ENCODE results near the gene LRIG3.
A peak's percentile ranks its signal among the peaks of the same experiment; 100 is the strongest.
"Not testable (repeated sequence)": the region's sequence is repeated elsewhere in the genome, so short reads cannot be mapped to it uniquely, and the experiment has no call there.

The LRIG3 gene

DNA sequence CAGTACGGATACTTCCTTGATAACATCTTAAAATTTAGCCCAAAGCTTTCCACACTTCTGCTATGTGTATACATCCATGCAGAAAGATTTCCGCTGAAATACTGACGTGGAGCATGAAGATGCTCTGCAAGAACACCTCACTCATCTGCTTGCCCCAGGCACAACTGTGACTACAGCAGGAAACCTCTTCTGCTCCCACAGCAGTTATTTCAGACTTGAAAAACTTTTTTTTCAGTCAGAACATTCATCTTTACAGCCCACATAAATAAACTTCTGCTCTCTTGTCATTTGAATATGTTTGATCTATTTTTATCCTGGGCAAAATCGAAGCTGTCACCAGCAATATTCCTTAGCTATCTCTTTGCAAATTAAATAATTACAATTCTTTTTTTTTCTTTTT lies 6.8 kb upstream of the LRIG3 start:
- DNase-seq = no peak

DNA sequence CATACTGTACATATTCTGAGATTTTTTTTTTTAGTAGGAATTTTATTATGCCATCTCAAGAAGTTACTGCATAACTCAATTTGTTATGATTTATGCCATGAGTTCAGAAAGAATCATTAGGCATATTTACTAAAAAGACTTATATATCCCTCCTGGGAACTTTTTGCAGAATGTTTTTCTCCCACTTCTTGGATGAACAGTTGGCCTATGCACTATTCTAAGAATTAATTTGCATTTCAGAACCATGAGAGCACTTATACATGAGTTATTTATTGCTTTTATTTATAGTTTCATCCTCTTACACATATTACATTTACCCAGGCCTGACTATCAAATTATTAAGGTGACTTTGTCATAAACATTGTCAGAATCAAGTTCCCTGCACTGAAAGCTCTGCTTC lies 6.3 kb upstream of the LRIG3 start:
- no peak for DNase-seq

DNA sequence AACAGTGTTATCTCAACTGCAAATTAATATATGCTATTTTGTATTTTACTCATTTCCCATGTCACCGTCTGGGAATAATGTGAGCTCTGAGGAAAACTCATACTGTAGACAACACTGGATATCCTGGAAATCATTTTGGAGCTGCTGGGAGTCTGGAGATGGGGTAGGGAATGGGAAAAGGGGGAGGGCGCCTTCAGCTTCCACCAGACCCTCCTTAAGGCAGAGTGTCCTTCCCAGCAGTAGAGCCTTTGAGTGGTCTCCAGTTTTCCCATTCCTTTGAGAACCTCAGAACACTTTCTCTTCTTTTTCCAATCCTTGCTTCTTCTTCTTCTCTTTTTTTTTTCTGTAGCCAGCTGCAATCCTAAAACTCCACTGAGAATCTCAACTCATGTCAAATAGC lies 5.4 kb upstream of the LRIG3 start:
- no peak for DNase-seq

DNA sequence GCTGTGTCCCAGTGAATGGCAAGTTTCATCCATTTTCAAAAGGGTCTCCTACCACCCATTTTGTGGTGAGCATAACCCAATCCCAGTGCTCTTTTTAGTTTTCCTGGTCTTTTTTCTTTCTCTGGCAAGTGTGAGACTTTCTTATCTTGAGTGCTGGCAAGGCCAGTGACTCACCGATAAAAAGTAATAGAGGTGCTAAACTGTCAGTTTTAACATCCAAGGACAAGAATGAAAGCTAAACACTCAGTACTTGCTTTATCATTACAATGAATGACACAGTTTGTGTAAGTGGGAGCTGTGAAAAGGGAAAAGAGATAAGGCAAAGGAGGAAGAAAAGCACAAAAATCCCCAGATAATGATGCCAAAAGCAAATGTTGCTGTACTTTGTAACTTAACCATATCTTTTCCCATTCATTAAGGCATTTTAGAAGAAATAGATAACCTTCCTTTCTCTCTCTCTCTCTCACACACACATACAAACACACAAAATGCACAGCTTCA lies 4.9 kb upstream of the LRIG3 start:
- peak; percentile 97 for DNase-seq

DNA sequence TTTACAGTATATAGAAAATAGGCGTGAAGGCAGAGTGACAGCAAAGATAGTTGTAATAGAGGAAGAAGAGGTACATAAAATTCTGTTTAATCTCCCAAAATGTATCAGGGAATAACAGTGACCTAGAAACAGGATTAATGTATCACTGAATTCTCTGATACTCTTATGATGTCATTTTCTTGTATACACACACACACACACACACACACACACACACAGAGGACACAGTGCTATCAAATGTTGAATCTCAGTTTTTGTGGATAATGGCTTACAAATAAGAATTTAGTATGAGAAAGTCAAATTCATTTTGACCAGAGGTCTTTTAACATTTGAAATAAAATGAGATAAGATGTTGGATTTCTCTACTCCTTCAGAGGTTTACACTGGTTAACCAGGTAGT lies 4.3 kb upstream of the LRIG3 start:
- no peak for DNase-seq

DNA sequence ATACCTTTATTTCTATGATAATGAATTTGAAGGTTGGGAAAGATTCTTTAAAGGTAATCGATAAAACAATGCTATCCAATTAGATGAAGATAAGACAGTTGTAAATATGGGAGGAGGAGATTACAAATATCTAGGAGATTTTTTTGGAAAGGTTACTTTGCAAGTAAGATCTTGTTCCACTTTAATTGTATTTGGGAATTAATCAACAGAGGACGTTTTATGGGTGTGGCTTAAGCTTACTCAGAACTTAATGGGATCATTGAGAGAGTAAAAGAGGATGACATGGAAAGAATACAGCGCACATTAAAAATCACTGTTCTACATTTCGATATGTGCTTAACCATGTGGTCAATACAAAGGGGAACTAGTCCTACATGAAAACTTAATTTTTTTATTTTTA lies 3.5 kb upstream of the LRIG3 start:
- DNase-seq = no peak

DNA sequence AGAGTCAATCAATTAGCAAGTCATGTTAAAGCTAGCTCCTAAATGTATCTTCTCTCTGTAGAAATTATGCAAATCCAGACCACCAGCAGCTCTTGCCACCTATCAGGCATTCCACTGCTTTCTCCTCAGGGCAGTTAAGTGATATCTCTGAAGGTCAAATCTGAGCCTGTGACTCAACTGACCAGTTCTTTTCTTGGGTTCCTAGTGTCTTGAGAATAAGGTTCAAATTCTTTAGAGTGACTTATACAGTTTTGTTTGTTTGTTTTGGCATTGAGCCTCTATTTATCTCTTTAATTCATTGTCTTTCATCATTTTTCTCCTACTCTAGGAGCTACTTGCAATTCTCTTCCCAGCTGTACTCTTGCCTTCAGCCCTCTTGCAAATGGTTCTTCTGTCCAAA lies 2.5 kb upstream of the LRIG3 start:
- peak; percentile 63 for DNase-seq

DNA sequence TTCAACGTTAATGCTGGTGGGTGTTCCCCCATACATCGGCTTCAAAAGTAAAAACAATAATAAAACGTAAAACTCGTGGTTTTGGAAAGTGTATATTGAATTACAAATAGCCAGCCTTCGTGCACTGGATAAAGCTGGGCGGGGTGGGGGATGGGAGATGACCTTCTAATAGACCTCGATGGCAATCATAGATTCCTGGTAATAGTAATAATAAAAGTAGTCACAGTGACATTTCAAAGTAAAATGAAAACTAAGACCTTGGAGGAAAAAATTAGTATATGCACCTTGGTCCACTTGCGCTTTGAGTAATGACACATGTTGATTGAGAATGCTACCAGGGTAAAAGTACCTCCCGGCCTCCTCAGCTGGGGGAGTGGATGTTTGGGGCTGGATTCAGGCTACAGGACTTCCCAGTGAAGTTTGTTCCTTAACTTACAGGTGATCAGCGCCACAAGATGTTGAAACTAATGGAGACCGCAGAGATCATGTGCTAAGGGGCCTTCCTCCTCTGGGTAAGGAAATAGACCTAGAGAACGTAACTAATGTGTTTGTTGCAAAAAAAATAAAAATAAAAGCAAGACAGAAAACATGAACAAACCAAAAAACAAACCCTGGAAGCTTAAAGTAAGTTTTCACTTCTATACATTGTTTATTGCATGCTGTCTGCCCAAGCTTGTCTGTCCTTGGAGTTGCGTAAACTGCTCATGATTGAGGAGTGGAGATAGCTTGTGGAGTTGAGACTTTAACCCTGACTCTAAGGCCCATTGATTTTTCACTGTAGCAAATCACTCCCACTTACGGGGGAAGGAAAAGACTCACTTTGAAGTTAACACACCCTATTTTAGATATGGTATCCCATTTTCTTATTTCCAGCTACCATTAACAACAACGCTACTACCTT lies 907 bp upstream of the LRIG3 start:
- no peak for DNase-seq

DNA sequence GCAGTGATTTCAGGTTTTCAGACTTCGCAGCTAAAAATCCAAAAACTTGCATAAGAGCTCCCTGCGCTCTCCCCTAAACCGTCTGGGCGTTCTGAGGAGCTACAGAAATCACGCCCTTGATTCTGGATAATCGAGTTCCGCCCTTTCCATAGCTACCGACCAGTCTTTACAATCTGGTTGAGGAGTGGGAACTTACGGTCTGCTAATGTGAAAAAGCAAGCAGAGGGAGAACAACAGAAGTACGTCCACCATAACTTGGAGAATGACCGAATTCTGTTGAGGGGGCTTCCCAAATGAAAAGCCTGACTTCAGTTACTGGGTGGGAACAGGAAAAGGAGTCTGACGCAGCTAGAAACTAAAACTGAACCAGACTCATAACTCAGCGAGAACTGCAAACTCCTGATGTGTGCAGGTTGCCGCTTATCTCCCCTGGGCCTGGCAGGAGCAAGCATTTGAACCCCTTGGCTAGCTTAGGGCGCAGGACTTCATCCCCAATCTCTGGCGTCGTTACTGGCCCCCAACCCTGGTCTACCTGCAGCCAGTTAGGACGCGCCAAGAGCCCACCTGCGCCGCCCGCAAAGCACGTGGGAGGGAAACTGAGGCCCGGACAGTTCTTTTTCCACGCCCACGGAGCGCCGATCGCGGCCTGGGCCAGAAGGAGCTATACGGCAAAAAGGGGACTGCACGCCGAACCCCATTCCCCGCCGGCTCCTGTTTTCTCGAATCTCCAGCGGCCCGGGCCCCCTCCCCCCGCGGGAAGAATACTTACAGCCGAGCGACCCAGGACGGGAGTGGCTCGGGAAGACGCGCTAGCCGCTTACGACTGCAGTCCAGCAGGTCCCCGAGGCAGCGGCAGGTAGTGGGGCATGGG lies 838 bp downstream of the LRIG3 start:
- DNase-seq = no peak

DNA sequence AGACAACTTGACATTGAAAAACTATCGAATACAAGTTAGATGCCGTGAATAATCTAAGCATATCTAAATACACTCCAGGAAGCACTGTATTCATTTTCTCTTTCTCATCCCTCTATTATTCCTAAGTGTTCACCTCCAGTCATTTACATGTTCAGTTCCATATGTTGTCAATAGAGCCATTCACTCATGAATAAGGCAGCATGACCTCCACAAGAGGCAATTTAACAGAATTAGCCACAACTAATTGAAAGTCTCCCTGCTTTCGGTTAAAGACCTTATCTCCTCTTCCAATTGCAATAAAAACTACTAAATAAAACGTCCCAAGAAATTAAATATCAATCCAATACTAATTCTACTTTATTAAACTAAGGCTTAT lies 1.8 kb downstream of the LRIG3 start:
- DNase-seq = no peak

DNA sequence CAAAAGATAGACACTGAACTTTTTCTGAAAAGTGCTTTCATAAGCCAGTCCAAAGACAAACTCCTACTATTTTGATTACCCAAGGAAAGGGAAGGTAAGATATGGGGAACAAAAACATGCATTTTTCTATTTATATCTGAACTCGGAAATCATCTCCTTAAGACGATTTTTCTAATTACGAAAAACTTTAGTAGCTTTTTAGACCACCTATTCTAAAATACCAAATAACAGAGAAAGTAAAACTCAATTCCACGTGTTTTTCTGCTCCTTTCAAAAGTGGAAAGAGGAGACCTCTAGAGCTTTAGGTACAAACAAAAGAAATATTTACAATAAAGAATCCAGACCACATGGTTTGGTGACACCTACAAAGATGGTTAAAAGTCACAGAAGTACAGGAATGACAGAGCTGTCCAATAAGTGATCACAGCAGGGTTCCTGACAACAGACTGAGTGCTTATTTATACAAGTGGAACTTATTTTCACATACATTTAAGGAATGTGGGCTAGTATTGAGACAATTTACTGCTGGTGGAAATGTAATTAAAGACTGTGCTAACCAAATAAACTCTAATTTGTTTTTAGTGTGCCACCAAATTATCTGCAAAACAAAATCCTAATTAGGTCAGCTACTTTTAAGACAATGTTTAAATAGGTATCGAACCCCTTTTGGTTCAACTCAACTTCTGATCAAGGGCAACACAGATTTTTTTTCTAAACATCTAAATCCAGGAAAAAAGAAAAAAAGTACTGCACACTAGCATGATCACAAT lies 2.4 kb downstream of the LRIG3 start:
- DNase-seq = no peak

DNA sequence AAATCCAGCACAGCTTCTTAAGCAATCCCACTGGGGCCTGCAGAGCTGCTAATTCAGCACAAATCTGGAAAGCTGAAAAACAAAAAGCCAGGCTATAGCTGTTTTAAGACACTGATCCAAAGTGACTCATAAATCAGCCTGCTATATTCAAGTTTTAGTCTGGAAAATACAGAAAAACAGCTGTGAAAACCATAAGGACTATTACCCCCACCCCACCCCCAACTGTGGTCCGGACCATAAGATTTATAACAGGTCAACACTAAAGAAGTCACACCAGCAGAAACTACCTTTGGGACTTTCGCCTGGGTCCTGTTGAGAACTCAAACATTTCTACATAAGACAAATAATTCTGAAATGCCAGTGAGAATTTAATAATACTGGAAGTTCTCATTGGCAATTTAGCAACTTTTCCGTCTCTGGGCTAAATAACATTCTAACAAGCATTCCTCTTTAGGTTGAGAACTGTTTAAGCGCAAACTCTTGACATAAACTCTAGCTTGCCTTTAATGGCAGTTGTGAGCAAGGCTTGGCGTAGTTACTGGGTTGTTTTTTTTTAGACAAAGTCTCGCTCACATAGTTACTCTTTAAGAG lies 3.3 kb downstream of the LRIG3 start:
- DNase-seq = no peak

DNA sequence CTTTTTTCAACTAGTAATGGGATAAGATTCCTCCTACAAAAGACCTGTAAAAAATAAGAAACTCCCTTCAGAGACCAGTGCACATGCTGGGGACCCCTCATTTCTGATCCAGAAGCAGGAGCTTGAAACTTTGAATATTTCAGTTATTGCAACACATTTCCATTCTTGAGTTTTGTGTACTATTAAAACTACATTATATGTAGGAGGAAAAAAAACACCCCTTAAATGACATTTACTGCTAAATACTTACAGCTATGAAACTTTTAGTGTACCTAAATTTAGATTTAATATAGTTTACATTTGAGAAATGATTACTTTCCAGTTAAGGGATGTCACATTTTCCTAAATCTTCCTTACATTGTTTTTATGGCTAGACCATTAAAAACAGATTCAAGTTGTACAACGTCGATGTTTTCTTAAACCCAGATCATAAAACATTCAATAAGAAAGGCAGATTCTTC lies 4.1 kb downstream of the LRIG3 start:
- DNase-seq = no peak

DNA sequence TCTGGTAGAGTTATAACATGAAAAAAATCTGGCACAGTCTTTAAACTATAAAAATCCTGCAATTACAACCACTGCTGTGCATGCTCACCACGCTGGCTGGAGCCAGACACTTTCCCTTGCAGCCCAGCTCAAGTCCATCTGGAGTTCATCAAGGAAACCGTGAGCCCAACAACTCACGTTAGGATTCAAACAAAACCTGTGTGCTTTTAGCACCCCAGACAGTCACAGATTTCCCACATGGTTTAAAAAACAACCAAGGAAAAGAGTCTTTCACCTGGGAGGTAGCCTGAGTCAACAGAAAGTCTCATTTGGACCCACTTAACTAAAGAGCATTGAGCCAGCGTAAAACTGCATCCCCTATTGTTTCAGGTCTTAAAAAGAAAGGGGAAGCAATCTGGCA lies 4.7 kb downstream of the LRIG3 start:
- no peak for DNase-seq

DNA sequence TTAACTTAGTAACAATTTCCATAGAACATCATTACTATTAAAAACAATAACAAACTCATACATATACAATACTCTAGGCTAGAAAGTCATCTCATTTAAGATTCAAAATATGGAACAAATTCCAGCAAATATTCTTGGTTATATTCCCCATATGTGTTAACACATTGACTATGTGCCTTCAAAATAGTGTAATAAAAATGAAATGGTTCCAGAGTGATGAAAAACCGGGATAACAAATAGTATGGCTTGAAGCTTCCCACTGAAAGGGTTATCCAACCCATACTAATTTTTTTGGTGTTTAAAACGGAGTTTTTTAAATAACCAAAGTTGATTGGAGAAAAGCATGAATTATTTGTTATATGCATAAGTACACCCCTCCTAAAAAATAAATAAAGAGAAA lies 5.3 kb downstream of the LRIG3 start:
- no peak for DNase-seq

DNA sequence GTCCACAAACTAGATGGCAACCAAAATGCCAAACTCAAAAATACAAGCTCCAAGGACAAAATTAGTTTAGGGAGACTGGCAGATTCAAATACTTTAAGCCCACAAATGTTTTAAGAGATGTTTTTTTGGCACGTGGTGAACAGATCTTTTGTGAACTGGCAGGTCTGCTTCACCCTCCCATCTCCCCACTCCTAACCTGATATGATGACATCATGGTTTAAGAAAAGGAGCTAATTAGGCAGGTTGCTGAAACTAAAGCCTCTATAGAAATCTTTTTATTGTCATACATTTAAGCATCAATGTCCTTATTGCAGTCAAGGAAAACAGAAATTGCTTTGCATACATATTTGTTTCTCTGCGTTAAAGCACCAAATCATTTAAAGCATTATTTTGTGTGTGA lies 5.8 kb downstream of the LRIG3 start:
- DNase-seq = no peak

DNA sequence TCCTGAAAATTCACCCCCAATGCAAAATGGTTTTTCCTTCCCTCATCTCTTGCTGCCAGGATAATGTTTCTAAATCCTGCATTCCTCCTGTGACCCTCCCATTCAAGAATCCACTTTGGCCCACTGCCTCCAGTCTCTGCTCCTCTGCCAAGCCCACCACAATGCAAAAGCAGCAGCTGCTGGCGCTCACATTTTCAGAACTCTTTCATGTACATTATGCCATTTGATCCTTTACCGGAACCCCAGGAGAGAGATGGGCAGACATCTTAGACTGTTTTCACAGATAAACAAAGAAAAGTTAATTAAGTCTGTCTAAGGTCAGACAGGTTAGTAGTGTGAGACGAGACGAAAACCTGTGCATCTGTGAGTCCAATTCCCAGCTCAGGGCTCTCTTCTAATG lies 12.9 kb downstream of the LRIG3 start:
- DNase-seq = no peak

DNA sequence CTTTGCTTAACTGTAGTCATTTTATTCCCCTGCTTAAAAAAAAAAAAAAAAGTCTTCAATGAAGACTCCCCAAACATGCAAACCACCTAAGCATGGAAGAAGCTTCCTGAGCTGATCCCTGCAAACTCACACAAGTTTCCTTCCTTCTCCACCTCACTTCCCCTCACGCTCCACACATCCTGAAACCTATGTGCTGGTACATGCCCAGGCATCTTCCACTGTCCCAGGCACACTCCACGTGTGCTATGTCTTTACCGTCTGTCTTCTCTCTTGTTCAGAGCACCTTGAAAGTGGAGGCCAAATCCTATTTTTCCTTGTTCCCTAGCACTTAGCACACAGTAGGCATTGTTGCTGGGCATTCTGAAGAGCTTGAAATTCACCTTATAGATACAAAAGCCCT lies 13.4 kb downstream of the LRIG3 start:
- no peak for DNase-seq

DNA sequence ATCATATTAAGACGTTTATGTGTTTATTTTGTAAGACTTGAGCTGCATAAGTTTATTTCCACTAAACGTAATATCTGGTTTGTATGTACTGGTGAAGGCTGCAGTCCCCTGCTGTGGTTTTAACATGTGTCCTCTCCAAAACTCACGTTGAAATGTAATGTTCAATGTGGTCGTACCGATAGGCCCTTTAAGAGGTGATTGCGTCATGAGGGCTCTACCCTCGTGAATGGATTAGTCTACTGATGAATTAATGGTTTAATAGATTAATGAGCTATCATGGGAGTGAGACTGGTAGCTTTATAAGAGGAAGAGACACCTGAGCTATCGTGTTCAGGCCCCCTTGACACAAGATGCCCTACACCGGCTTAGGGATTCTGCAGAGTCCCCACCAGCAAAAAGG lies 14.9 kb downstream of the LRIG3 start:
- no peak for DNase-seq

DNA sequence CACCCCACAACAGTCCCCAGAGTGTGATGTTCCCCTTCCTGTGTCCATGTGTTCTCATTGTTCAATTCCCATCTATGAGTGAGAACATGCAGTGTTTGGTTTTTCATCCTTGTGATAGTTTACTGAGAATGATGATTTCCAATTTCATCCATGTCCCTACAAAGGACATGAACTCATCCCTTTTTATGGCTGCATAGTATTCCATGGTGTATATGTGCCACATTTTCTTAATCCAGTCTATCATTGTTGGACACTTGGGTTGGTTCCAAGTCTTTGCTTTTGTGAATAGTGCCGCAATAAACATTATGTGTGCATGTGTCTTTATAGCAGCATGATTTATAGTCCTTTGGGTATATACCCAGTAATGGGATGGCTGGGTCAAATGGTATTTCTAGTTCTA lies 17.6 kb downstream of the LRIG3 start:
- DNase-seq = not testable (repeated sequence)

DNA sequence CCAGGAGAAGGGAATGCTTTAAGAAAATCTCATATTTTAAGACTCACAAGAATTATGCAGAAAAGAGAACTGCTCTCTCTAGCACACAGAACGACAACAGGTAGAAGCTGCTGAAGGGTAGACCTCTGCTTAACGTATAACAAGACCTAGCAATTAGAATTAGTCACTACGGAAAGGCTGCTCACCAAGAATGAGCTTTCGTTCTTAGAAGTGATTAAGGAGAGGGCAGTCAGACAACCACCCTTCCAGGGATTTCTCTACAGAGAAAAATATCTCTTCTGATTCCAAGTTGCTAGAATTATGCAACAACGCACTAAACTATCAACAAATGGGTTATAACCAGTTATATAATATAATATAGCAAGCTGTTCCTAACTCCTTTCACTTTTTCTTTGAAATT lies 18.6 kb downstream of the LRIG3 start:
- DNase-seq = no peak

DNA sequence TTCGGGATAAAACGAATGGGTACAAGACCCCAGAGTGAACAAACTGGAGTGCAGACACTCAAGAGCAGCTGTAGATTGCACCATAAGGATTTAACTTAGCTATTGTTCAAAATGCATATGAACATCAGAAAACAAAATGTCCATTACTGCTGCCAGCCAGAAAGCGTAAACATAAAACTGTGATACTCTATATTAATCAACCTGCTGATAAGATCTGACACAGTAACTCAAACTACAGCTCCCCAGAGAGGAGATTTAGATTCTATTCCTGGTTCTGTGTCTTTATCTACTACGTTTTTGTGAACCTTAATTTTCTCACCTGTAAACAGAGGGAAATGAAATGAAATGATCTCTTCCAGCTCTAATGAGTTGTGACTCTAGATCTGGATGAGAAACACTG lies 22.3 kb downstream of the LRIG3 start:
- DNase-seq = no peak

DNA sequence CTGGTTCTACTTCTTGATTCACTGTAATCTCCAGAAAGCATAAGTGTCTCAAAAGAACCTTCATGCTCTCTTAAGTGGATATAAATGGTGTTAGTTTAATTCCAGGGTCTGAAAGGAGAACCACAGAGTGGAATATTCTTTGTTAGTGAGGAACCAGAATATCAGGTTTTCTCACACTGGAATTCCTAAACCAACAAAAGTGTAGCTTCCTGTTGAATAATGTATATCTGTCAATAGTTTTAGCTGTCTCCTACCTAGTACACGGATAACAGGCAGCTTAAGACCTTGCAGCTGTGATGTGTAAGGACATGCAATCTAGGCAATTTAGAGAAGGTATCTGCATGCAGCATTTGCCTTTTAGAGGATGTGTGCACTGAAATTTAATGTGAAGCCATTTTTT lies 24.0 kb downstream of the LRIG3 start:
- no peak for DNase-seq

Data from NCI-H226 (cell line).